ENCODE measurements around the gene PLXDC2.

PLXDC2 gene

DNA sequence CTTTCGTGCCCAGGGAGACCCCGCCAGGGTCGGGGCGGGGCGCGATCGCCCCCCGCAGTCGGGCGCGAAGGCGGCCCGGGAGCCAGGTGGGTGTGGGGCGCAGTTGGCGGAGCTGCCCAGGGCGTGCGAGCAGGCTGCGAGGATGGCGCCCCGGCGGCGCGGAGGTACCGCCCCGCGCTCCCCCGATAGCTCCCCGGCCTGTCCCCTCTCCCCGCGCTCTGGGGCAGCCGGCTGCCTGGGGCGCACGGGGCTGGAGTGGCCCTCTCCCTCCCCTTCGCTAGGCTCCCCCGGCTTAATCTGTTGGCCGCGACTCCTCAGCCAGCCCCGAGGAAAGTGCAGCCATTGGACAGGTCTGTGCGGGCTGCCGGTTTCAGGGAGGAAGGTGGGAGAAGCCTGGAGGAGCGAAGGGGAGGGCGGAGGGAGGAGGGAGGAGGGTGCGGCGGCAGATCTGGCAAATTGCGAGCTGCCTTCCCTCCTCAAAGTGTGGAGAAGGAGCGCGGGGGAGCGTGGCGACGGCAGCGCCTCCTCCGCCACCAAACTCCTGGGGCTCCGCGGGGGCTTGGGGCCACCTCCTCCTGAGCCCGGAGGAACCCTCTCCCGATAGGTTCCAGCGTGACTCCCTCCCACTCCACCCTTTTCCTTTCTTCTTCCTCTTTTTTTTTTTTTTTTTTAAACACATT lies 361 bp upstream of the PLXDC2 start:
- no peak for DNase-seq (ENCODE audit: low read depth in 2 of 2, low spot score in 1 of 2)

DNA sequence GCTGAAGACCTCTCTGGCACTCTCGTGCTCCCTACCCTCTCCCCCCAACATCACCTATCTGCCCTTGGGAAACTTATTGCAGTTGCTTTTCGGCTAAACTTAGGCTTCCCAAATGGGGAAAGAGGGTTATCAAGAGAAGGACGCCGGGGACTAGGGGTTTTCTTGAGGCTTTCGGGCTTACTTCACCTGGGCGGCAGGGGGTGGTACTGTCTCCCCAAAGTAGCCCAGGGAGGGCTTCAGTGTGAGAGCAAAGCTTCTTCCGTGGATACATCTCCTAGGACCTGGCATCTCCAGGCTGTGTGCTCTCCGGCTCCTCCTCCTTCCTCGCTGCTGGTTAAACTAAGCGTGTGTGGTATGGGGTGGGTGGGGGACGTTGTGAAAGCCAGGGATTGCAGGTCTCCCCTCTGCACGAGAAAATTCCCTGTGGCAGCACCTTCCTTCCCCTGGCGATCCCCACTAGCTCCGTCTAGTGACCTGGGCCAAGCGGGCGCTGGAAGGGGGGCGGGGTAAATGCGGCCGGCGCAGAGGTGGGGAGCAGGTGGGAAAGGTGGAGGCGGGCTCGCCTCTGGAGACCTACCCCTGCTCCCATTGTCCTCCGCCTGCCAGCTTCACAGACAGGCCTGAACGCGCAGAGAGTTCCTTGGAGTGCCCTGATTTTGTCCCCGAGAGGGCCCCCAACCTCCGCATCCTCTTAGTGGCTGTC lies 1.1 kb downstream of the PLXDC2 start:
- no peak for DNase-seq (ENCODE audit: low read depth in 2 of 2, low spot score in 1 of 2)

DNA sequence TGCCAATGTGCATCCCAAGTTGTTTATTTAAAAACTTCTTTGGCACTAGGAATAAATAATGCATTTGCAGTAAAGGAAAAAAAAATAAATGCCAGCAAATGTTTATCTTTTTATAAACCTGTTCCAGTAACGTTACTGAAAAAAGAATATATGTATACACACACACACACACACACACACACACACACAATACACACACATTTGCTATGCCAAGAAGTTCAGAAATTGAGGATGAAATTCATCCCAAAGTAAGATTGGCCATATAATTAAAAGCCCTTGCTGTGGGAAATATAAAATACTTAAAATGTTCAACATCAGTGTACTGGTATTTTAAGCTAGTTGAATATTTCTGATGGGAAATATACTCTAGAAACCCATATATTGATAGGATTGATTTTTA lies 2.6 kb downstream of the PLXDC2 start:
- DNase-seq (ENCODE audit: low read depth in 2 of 2, low spot score in 1 of 2) = no peak

DNA sequence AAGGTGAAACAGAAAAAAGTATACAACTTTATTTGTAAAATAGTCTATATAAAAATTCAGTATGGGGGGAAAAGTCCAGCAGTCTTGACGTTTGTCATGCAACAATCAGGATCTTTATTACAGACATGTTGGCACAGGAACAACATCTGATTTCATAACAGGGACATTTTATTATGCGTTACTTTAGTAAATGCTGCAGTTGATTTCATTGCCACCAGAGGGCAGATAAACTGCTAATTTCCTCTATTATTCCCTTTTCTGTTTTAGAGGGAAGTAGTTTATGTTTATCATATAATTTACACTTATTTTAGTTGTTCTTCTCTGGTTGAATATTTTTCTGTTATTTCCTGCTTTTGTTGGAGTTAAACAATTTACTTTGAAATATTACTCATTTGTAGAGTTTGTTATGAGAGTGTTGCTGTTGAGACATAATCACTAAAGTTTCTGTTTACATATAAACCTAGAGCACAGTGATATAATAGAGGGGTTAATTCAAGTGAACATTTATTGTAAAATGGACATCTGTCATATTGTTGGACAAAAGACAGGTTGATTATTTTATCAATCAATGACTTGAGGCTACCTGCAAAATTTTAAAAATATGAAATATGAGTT lies 3.3 kb downstream of the PLXDC2 start:
- DNase-seq (ENCODE audit: low read depth in 2 of 2, low spot score in 1 of 2) = no peak

DNA sequence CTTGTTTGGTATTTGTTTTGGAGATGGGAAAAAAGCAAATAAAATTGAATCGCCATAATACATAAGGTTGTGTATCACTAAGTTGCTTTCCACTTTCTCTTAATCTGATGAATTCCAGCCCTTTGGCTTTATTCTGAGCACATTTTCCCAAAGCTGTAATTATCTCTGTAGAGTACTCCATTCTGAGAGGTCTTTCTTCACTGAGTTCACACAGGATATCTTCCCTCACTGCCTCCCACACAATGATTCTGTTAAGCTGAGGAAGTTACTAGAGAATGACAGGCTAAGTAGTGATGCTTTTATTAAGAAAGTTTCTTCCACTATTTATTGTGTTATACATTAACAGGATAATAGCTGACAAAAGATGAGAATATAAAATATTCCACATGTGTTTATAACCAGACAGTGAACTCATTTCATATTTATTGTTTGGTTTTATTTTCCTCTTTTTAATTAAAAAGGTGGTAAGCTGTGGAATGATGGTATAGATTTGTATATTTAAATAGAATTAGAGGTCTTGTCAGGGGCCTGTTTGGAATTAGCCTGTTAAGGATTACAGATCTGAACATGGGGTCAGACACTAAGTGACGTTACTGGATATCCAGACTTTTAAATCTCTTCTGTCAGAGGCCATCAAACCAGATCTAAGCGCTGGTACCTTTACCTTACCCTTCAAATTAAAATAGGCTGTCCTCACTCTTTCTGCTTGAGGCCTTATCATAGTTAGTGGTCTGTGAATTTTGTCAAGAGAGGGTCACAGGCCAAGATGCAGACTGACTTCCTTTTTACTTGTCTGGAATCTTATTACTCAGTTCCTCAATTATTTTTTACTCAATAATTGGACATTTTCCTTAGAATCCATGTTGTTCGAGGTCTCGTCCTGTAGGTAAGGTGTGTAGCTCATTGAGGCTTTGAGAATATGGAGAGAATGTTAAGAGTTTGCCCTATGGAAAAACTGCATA lies 8.4 kb downstream of the PLXDC2 start:
- no peak for DNase-seq (ENCODE audit: low read depth in 2 of 2, low spot score in 1 of 2)

DNA sequence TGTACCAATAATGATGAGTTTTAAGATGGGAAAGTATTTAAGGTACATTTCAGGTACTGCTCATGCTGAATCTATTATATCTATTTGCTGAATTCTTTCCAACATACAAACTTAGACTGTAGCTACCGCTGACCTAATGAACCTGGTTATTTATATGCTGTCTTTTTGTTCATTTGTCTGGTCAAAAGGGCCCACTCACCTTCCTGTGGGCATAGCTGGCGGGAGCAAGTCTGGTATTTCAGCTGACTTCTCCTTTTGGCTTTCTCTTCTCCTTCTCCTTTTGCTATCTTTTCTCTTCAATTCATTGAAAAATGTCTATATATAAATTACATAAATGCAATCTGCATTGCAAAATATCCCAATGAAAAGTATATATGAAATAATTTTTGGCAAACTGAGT lies 9.5 kb downstream of the PLXDC2 start:
- DNase-seq (ENCODE audit: low read depth in 2 of 2, low spot score in 1 of 2) = no peak

DNA sequence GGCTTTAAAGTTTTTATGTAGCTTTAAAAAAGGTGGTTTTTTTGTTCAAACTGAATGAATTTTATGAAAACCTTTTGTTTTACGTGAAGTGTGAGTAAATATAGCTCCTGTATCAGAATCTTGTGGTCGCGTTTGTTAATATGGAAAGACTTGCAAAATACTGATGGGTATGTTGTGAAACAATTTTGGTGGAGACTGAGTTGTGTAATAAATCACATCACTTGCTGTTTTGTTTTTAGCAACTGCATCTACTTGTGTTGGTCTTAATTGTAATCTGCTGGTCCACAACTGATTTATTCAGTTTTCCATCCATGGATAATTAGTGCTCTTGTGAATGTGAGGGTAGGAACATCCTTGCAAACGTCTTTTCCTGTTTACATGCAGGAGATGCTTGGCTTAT lies 10.5 kb downstream of the PLXDC2 start:
- no peak for DNase-seq (ENCODE audit: low read depth in 2 of 2, low spot score in 1 of 2)

DNA sequence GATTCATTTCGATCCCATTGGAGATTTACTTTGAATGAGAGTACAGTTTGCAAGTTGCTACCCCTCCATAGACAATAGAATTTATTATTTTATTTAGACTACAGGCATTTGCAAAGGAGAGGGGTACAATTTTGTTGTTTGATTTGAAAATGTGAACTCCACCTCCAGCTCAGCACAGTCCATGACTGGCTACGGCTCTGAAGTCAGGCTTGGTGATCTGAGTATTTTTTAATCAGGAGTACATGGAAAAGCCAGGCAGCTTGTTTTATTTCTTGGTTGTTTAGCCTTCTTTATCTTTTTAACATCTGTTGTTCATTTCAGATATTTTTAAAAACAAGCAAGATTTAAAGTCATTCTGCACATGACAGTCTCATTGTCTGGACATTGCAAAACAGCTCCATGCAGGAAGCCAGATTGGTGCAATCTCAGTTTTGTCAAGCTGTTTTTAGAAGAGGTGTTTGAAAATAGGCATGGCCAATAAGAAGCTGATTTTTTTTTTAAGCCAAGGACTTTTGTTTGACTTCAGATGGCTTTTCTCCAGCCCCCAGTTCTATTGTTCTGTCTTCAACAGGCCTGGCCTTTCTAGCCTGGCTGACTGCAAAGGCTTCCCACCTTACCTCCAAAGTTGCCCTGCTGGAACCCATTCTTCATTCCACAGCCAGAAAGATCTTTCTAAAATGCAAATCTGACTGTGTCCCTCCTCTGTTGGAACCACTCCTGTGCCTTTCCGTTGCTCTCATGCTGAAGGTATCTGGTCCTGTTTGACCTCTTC lies 12.2 kb downstream of the PLXDC2 start:
- DNase-seq (ENCODE audit: low read depth in 2 of 2, low spot score in 1 of 2) = no peak

DNA sequence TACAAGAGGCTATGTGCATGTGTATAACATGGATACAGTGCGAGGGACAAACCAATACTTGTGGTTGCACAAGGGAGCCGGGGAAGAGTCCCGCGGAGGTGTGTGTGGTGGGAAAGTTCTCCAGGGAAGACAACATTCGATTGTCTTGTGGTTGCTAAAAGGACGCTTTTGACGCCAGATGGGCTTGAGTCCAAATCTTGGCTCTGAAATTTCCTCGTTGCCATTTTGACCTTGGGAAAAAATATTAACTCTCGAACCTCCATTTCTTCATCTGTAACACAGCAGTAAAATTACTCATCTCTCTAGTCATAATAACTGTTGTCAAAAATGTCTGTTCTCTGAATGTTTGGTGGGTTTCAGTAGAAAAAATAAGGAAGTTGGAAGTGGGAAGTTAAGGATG lies 16.5 kb downstream of the PLXDC2 start:
- no peak for DNase-seq (ENCODE audit: low read depth in 2 of 2, low spot score in 1 of 2)

DNA sequence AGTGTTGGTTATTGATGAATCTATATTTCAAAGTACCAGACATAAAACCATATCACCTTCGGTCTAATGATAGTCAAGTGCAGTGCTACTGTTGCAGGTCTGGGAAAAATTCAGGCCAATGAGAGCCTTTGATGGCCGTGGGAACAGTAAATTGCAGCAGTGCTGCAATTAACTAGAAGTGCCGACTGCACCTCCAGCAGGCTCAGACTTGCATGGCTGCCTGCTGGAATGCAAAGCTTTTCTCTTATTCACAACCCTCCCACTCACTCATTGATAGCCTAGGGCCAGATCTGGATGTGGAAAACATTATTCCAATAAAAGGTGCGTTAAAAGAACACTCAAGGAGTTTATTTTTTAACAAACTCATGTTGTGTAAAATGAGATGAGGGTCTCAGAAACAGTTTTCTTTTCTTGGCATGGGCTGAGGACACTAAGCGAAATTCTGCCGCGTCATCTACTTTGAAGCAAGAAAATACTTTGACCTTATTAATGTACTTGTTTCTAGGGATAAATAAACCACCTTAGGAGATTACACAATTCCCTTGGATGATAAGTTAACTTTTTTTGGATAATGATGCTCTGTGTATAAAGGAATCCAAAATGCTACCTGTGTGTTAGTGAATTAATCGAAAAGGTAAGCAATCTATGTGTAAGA lies 17.1 kb downstream of the PLXDC2 start:
- DNase-seq (ENCODE audit: low read depth in 2 of 2, low spot score in 1 of 2) = no peak

DNA sequence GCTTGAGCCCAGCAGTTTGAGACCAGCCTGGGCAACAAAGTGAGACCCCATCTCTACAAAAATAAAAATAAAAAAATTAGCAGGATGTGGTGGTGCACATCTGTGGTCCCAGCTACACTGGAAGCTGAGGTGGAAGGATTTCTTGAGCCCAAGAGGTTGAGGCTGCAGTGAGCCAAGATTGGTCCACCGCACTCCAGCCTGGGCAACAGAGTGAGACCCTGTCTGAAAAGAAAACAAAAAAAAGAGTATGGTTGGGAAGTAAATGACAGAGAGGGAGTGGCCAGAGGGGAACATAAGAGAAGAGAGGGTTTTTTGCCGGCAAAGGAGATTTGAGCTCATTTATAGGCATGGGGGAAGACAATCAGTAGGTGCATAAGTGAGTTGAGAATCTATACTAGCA lies 19.7 kb downstream of the PLXDC2 start:
- no peak for DNase-seq (ENCODE audit: low read depth in 2 of 2, low spot score in 1 of 2)

DNA sequence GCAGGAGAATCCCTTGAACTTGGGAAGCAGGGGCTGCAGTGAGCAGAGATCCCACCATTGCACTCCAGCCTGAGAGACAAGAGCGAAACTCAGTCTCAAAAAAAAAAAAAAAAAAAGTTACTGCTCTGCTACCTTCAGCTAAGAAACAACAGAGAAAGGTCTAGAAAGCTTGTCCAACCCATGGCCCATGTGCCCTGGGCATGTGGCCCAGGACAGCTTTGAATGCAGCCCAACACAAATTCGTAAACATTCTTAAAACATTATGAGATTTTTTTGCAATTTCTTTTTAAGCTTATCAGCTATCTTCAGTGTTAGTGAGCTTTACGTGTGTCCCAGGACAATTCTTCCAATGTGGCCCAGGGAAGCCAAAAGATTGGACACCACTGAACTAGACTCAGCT lies 22.9 kb downstream of the PLXDC2 start:
- DNase-seq (ENCODE audit: low read depth in 2 of 2, low spot score in 1 of 2) = no peak

DNA sequence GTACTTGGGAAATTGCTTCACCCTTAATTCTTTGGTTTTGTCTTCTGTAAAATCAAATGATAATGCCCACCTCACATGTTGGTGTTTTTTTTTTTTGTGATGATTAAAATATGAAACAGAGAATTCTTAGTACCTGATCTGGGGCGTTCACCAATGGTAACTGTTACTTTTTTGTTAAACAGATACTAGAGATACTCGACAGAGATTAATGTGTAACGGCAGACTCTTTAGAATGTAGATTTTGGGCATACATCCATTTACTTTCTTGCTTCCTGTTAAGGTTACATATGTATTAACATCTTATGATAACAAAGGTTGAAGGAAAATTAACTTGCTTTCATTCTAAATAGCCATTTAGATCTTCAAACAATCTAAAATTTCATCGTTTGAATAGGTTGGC lies 23.3 kb downstream of the PLXDC2 start:
- no peak for DNase-seq (ENCODE audit: low read depth in 2 of 2, low spot score in 1 of 2)

DNA sequence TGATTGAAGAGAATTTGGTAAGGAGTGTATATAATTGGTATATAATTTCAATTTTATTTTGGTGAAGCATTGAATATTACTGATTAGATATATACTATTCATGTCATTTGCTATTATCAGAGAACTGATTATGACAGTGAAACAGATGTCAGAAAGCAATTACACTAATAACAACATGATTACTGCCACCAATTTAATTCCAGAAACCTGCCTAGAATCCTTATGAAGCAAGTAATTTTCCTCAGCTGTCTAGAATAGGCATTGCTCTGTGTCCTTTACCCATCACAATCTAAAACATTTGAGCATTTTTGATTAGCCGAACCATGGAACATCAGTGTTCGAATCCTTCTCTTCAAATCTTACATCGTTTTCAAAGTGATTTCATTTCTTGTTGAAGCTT lies 24.5 kb downstream of the PLXDC2 start:
- DNase-seq (ENCODE audit: low read depth in 2 of 2, low spot score in 1 of 2) = no peak

DNA sequence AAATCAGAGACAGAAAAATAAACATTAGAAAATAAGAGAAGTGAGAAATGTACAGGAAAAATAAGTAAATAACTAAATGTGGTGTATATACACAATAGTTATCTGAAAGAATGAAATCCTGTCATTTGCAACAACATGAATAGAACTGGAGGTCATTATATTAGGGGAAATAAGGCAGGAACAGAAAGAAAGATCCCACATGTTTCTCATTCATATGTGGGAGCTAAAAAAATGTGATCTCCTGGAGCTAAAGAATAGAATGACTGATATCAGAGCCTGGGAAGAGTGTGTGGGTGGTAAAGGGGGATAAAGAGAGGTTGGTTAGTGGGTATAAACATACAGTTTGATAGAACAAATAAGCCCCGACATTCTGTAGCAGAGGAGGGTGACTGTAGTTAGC lies 27.3 kb downstream of the PLXDC2 start:
- DNase-seq (ENCODE audit: low read depth in 2 of 2, low spot score in 1 of 2) = no peak

DNA sequence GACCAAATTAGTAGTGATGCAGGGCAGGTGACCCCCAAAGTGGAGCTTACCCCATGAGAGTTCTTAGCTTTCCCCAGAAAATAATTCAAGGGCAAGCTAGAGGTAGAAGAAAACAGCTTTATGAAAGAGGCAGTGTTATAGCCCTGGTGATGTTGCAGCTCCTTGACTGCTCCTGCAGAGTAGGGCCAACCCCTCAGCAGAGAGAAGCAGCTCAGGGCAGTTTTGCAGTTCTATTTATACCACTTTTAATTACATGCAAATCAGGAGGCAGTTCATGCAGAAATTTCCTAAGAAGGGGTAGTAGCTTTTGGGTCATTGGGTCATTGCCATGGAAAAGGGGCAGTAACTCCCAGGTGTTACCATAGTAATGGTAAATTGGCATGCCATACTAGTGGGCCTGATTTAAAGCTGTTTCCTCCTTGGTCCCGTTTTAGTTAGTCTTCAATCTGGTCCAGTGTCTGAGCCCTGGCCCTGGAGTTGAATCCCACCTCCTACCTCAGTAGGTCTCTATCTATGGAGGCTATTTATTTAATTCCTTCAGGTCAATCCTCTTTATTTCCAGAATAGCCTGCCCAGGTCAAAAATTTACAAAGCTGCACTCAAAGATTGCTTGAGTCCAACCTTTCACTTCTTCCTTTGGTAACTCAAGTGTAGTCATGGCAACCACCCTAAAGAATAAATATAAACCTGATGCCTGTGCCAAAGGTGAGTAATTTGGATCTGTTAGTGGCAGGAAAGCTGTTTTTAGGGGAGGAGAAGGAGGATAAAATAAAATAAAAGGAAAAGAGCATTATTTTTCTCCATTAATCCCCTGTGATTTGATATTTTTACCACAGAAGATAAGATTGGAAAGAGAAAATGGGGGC lies 29.5 kb downstream of the PLXDC2 start:
- DNase-seq (ENCODE audit: low read depth in 2 of 2, low spot score in 1 of 2) = no peak

DNA sequence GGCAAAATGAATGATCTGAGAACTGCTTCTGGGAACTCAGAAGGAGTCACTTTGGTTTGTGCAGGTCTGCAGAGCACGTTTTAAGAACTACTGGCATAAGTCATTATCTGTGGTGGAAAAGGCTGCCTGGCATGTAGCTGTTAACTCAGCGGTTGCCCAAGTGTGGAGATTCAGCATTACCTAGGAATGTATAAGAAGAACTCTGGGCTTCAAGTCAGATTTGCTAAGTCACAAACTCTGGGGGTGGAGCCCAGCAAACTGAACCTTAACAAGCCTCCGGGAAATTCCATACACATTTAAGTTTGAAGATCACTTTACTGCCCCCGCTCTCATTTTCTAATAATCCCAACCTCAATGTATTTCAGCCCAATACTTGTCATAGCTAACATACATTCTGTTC lies 31.1 kb downstream of the PLXDC2 start:
- no peak for DNase-seq (ENCODE audit: low read depth in 2 of 2, low spot score in 1 of 2)

DNA sequence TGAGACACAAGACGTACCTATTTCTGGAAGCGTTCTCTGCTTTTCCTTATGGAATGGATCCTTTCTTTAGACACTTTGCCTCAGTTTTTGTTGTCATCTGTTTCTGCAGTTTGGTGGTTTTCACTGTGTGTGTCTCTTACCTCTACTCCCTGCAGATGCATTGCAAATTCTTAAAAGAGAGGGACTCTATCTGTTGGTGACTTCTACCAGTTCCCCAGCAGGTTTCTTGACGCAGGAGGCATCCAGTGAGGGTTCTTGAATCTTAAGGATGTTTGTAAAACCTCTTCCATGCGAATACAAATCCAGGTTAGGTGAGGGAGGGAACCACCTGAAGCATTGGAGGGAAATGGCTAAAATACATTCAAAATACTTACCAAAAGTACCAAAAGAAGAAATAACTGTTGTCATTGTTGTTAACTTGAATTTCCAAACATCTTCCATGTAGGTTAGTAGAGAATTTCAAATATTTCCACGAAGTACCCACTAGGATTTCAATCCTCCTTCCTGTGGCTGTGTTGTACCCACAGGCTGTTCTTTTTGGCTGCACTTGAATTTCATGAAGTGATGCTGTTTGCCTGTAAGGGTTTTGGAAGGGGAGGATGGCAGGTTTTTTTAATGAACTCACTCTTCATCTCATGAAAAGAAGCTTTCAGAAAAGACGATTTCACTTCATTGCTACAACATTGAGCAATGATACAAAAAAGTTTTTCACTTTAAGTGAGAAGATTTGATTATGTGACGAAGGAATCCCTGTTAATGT lies 32.2 kb downstream of the PLXDC2 start:
- DNase-seq (ENCODE audit: low read depth in 2 of 2, low spot score in 1 of 2) = no peak

DNA sequence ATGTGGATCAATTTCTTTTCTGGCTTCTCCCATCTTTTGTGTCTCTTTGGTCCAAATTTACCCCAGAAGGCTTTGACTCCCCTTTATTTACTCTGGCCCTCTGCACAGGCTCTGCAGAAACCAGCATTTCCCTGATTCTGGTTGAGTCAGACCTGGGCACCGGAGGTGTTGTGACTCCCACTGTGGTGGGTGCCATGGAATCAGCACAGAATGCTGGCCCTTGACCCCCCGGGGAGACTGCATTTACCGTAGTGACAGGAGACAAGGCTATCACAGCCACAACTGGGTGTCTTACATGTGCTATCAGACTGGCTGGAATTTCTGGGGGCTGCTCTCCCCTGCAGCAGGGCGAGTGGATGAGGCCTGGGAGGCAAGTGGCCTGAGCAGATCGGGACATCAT lies 37.6 kb downstream of the PLXDC2 start:
- no peak for DNase-seq (ENCODE audit: low read depth in 2 of 2, low spot score in 1 of 2)

Measured in stimulated activated CD8-positive, alpha-beta memory T cell treated with anti-CD3 and anti-CD28 coated beads, Interleukin-4, amount 100 ng/mL, for 4 hours (primary cell).